ENCODE results near the gene ANTXRL. TPM values are rescaled to one million over a fixed set of nuclear protein-coding genes. Genes with fewer than 3 reads are reported as not detected.

Gene ANTXRL
- not detected for total RNA-seq
- long read RNA-seq, result 0 reads

GRCh38 chr10:46286991-46287693, at the start of gene ANTXRL:
TSS of gene ANTXRL (plus strand) at chr10:46286997. CDS start at chr10:46287263, 266 bp downstream.
- no peaks in the 10 kb centered on the region for H3K9me3 ChIP-seq
- H3K36me3 ChIP-seq, result no peaks in the 10 kb centered on the region
- ATAC-seq, result no peak
- no peak within 1 kb of the TSS for H3K27ac ChIP-seq
- no peak within 1 kb of the TSS for H3K4me3 ChIP-seq
- no peak for TF ChIP-seq CTCF (IDR thresholded peaks at IDR 0.05)
- H3K27me3 ChIP-seq (ENCODE audit: low read depth), result no peaks in the 10 kb centered on the region
- H3K4me1 ChIP-seq, result peaks cover 12% of the 10 kb centered on the region
- DNase-seq, result no peak
- intact Hi-C loops (cut with DNase I), result no loop called here

- H3K27ac ChIP-seq, result no peak overlapping the region
- DNase-seq (no peak), ATAC-seq (no peak)
- no peaks in the 10 kb centered on the region for H3K4me1 ChIP-seq
- H3K27me3 ChIP-seq (ENCODE audit: low read depth), result no peaks in the 10 kb centered on the region
- H3K36me3 ChIP-seq, result no peaks in the 10 kb centered on the region
- H3K9me3 ChIP-seq, result peaks cover 5% of the 10 kb centered on the region
- TF ChIP-seq CTCF (IDR thresholded peaks at IDR 0.05), result no peak
- no peak overlapping the region for H3K4me3 ChIP-seq
- intact Hi-C loops (cut with DNase I), result no loop called here
Measured at GRCh38 chr10:46237815-46238510, 48.8 kb upstream of the ANTXRL start.

GRCh38 chr10:46239247-46239646, 47.5 kb upstream of the ANTXRL start:
- Histone ChIP-seq H3K36me3 (no peaks in the 10 kb centered on the region), H3K27ac (no peak overlapping the region), H3K9me3 (peaks cover 5% of the 10 kb centered on the region), H3K4me1 (no peaks in the 10 kb centered on the region), H3K4me3 (no peak overlapping the region), H3K27me3 (ENCODE audit: low read depth) (no peaks in the 10 kb centered on the region)
- DNase-seq (no peak), ATAC-seq (no peak)
- TF ChIP-seq CTCF (IDR thresholded peaks at IDR 0.05), result no peak
- intact Hi-C loops (cut with DNase I), result no loop called here

GRCh38 chr10:46239993-46240683, 46.7 kb upstream of the ANTXRL start:
- no peak for TF ChIP-seq CTCF (IDR thresholded peaks at IDR 0.05)
- H3K36me3 ChIP-seq, result no peaks in the 10 kb centered on the region
- no peaks in the 10 kb centered on the region for H3K4me1 ChIP-seq
- H3K9me3 ChIP-seq, result peaks cover 5% of the 10 kb centered on the region
- H3K27ac ChIP-seq, result no peak overlapping the region
- H3K4me3 ChIP-seq, result no peak overlapping the region
- intact Hi-C loops (cut with DNase I), result no loop called here
- no peaks in the 10 kb centered on the region for H3K27me3 ChIP-seq (ENCODE audit: low read depth)
- ATAC-seq, result no peak
- no peak for DNase-seq

- H3K36me3 ChIP-seq, result no peaks in the 10 kb centered on the region
- no peak overlapping the region for H3K4me3 ChIP-seq
- TF ChIP-seq CTCF (IDR thresholded peaks at IDR 0.05), result no peak
- peaks cover 5% of the 10 kb centered on the region for H3K9me3 ChIP-seq
- DNase-seq (no peak), ATAC-seq (peak in 1 of 2 donors; percentile 39)
- H3K27me3 ChIP-seq (ENCODE audit: low read depth), result no peaks in the 10 kb centered on the region
- intact Hi-C loops (cut with DNase I), result no loop called here
- H3K4me1 ChIP-seq, result no peaks in the 10 kb centered on the region
- H3K27ac ChIP-seq, result no peak overlapping the region
Measured at GRCh38 chr10:46240684-46241565, 45.9 kb upstream of the ANTXRL start.
